Body of pancreas (tissue), 4 donors: ENCODE results near the gene TSPAN4. TPM values are rescaled to one million over a fixed set of nuclear protein-coding genes. Genes with fewer than 3 reads are reported as not detected.

ENCODE experiments used
- ATAC-seq: fragments of 150-250 bp; one replicate; pipeline ENCODE4 v1.9.1; 2016
- DNase-seq, 4 donors: peaks; one replicate each; pipeline ENCODE4 v3.0.0-alpha.2; 2019
- H3K27ac ChIP-seq, 4 donors: fragments of 200-600 bp; sonication (generic); 1 replicate in 3 of 4; 2 replicates in 1 of 4; pipeline versions ENCODE4 v1.5.1 to v1.6.1; 2016 to 2019; ENCODE audit warnings: mild to moderate bottlenecking in 1 of 4, mixed read lengths in 1 of 4, moderate library complexity in 1 of 4
- H3K27me3 ChIP-seq, 2 donors: fragments of 200-600 bp; sonication (generic); one replicate each; pipeline ENCODE4 v1.6.0; 2016; ENCODE audit warnings: mild to moderate bottlenecking in 1 of 2
- H3K36me3 ChIP-seq, 2 donors: fragments of 200-600 bp; sonication (generic); replicated peaks in 1 of 2; 2 replicates each; pipeline ENCODE4 v1.5.1; 2016; ENCODE audit warnings: low read depth in 2 of 2; ENCODE audit not compliant: insufficient read depth in 1 of 2
- H3K4me1 ChIP-seq: fragments of 200-600 bp; sonication (generic); one replicate; pipeline ENCODE4 v1.6.0; 2016
- H3K4me3 ChIP-seq, 2 donors: fragments of 200-600 bp; sonication (generic); 1 replicate in 1 of 2; 2 replicates in 1 of 2; pipeline ENCODE4 v1.5.1; 2016 to 2019
- H3K9me3 ChIP-seq, 3 donors: fragments of 200-600 bp; sonication (generic); 1 replicate in 2 of 3; 2 replicates in 1 of 3; pipeline ENCODE4 v1.5.1; 2016
- POLR2A ChIP-seq, 3 donors: fragments of 450-650 bp; IDR thresholded peaks; one replicate each; pipeline ENCODE4 v1.6.1; 2016; ENCODE audit warnings: antibody characterized with exemption in 3 of 3, mild to moderate bottlenecking in 2 of 3
- WGBS, 2 donors: methylation state at CpG; one replicate each; pipeline ENCODE4 v1.1.5; 2017; 5-methylcytosine and 5-hydroxymethylcytosine counted together
- intact Hi-C: fragments of 100-400 bp; cut with DNase I; formaldehyde crosslinking; loops from one replicate; pipeline ENCODE4 v1.15.1; 2023
- total RNA-seq, 2 donors: library from RNA; depleted of rRNA; stranded (reverse); fragments of >200 nt; gene quantifications; one replicate each; pipeline ENCODE4 v1.1.0, GENCODE V29; 2016
- TF ChIP-seq, protein P1 (sequence below), 7 experiments: fragments of 450-650 bp in 4 of 7; fragments of 200-600 bp in 3 of 7; sonication (generic) in 3 of 7; IDR thresholded peaks; one replicate each; pipeline ENCODE4 v1.5.1; 2016 to 2019; ENCODE audit warnings: antibody characterized with exemption in 7 of 7

The TSPAN4 gene
- total RNA-seq, 2 donors from 2014 or later = 44.9 to 87.7 TPM

DNA sequence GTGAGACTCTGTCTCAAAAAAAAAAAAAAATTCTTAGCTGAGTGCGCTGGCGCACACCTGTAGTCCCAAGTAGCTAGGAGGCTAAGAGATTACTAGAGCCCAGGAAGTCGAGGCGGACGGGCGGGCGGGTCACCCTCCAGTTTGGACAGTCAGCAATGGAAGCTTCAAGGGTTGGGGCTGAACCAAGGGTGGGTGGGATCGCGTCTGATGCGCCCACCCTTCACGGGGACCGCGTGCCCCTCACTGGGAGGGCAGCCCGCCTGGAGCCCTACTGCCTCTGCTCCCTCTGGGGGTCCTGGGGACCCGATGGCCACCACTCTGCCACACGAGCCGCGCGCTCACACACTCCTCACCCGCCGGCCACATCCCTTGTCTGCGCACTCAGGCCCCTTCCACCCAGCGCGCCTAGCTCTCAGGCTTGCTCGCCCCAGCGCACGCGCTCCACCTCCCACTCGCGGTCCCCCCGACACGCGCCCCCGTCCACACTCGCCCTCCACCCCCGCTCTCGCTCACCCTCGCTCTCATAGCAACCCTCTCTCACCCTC is 67.5 kb downstream of the TSPAN4 start:
- Histone ChIP-seq H3K4me1 (peaks cover 41% of the 10 kb centered on the region), H3K36me3 (no peaks in the 10 kb centered on the region), H3K27ac (peak overlapping the region in 3 of 4 donors; percentile 86 to 91 (median 90)), H3K4me3 (peak overlapping the region; percentile 75 to 90), H3K9me3 (no peaks in the 10 kb centered on the region), H3K27me3 (no peaks in the 10 kb centered on the region)
- no peak for TF ChIP-seq POLR2A (IDR thresholded peaks at IDR 0.05)
- TF ChIP-seq, protein P1, sequence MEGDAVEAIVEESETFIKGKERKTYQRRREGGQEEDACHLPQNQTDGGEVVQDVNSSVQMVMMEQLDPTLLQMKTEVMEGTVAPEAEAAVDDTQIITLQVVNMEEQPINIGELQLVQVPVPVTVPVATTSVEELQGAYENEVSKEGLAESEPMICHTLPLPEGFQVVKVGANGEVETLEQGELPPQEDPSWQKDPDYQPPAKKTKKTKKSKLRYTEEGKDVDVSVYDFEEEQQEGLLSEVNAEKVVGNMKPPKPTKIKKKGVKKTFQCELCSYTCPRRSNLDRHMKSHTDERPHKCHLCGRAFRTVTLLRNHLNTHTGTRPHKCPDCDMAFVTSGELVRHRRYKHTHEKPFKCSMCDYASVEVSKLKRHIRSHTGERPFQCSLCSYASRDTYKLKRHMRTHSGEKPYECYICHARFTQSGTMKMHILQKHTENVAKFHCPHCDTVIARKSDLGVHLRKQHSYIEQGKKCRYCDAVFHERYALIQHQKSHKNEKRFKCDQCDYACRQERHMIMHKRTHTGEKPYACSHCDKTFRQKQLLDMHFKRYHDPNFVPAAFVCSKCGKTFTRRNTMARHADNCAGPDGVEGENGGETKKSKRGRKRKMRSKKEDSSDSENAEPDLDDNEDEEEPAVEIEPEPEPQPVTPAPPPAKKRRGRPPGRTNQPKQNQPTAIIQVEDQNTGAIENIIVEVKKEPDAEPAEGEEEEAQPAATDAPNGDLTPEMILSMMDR (IDR thresholded peaks at IDR 0.05) = no peak
- DNase-seq (peak in 2 of 4 donors; percentile 15 to 32), ATAC-seq (peak; percentile 4)
- WGBS, 2 donors = 3% methylated on average over 23 to 38 of the region's 38 CpGs
- intact Hi-C loops = no loop called here

DNA sequence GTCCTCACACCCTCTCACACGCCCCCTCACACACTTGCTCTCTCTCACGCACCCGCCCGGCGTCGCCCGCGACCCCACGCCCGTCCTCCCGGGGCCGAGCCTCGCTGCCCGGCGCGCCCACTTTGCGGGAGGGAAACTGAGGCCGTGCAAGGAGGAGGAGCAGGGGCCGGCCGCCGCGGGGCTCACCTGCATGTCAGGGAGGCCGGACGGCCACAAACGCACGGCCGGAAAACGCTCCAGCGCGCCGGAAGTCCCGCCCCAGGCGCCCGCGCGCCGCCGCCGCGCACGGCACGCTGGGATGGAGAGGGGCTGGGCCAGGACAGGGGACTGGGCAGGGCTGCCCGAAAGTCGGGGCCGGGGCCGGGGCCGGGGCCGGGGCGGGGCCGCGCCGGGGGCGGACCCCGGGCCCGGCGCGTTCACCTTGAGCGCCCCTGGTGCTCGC is 68.0 kb downstream of the TSPAN4 start, which contains the start of gene CHID1:
Gene CHID1, minus strand, starts transcription at position 222 of the 442 bp plus-strand sequence. CDS start 5,994 bp downstream, outside the sequence.
- Histone ChIP-seq H3K4me3 (peak within 1 kb of the TSS; percentile 75 to 90), H3K9me3 (no peaks in the 10 kb centered on the region), H3K36me3 (no peaks in the 10 kb centered on the region), H3K4me1 (peaks cover 36% of the 10 kb centered on the region), H3K27ac (peak within 1 kb of the TSS; percentile 85 to 91 (median 88)), H3K27me3 (no peaks in the 10 kb centered on the region)
- ATAC-seq = peak; percentile 94
- WGBS, 2 donors = 0 to 1% methylated on average over 3 to 54 of the region's 59 CpGs
- peak; percentile 88 to 90 (median 89) for DNase-seq
- TF ChIP-seq, protein P1 (IDR thresholded peaks at IDR 0.05) = no peak
- peak in 2 of 3 donors; percentile 49 to 56 for TF ChIP-seq POLR2A (IDR thresholded peaks at IDR 0.05)
- intact Hi-C loops = no loop called here

DNA sequence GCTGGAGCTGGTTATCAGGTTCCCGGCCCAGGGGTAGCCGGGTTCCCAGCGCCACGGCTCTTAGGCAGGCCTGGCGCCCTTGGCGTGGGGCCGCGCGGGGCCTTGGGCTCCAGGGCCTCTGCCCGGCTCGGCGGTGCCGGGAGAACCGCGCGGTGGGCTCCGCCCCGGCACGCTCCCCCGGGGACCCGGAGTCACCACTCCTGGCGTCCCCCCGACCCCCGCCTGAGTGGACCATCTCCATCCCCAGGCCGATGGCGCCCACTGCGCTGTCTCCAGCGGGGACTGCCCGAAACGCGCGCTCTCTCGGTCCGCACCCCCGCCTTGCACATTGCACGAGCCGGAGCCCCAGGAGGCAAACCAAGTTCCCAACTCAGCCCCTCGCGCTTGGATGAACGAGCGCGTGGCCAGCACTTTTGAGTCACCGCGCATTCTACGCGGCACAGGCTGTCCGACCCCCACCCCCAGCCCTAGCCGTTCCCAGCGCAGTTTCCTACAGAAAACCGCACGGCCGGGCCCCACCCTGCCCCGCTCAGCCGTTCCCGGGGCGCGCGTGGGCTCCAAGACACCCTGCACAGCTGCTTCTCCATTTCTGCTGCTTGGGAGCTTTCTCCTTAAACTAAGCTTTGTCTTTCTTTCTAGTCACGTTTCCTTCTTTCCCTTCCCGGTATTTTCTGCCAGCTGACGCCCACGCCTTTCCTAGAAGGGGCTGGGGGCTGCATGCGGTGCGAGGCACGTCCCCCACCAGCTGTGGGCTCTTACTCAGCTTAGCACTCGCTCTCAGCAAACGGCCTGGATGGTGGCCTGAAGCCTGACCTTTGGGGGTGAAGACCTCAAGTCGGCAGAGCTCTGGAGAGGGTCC is 68.6 kb downstream of the TSPAN4 start:
- TF ChIP-seq, protein P1 (IDR thresholded peaks at IDR 0.05) = peak in 2 of 7 experiments; percentile 5 to 27
- peak; percentile 30 to 53 (median 53) for TF ChIP-seq POLR2A (IDR thresholded peaks at IDR 0.05)
- Histone ChIP-seq H3K36me3 (no peaks in the 10 kb centered on the region), H3K4me3 (peak overlapping the region; percentile 4 to 28), H3K27me3 (no peaks in the 10 kb centered on the region), H3K9me3 (no peaks in the 10 kb centered on the region), H3K27ac (peak overlapping the region; percentile 85 to 91 (median 88)), H3K4me1 (peaks cover 32% of the 10 kb centered on the region)
- 14 to 31% methylated on average over 26 to 43 of the region's 68 CpGs for WGBS, 2 donors
- DNase-seq (peak in 3 of 4 donors; percentile 44 to 59 (median 48)), ATAC-seq (peak; percentile 33)
- intact Hi-C loops = no loop called here

DNA sequence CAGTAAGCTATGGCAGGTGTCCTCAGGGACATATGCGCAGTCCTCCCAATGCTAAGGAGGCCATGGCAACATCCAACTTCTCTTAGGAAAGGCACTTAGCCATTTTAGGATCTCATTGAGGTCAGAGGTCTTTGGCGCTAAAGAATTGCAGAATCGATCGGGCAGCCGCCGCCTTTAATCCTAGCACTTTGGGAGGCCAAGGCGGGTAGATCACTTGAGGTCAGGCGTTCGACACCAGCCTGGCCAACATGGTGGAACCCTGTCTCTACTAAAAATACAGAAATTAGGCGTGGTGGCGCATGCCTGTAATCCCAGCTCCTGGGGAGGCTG is 69.2 kb downstream of the TSPAN4 start:
- intact Hi-C loops = no loop called here
- WGBS, 2 donors = 93 to 98% methylated on average over 10 to 11 of the region's 11 CpGs
- Histone ChIP-seq H3K27me3 (no peaks in the 10 kb centered on the region), H3K9me3 (no peaks in the 10 kb centered on the region), H3K36me3 (no peaks in the 10 kb centered on the region), H3K4me1 (peaks cover 27% of the 10 kb centered on the region), H3K4me3 (no peak overlapping the region), H3K27ac (peak overlapping the region in 3 of 4 donors; percentile 86 to 91 (median 90))
- DNase-seq (no peak), ATAC-seq (no peak)
- no peak for TF ChIP-seq POLR2A (IDR thresholded peaks at IDR 0.05)
- TF ChIP-seq, protein P1 (IDR thresholded peaks at IDR 0.05) = no peak
